Esophagus muscularis mucosa (tissue), 4 donors: Measurements from ENCODE around the gene E2F4.

ENCODE experiments used
- EP300 ChIP-seq: sonication (generic); formaldehyde crosslinking; IDR thresholded peaks from one replicate; pipeline ENCODE4 v1.6.1; 2017; ENCODE audit warnings: antibody characterized with exemption
- POLR2A ChIP-seq: fragments of 450-650 bp; IDR thresholded peaks from one replicate; pipeline ENCODE4 v1.6.1; 2017; ENCODE audit warnings: antibody characterized with exemption, moderate library complexity, mild to moderate bottlenecking, low read depth
- TF ChIP-seq, protein P1 (sequence below), 3 experiments: fragments of 200-600 bp in 2 of 3; fragments of 450-650 bp in 1 of 3; sonication (generic) in 2 of 3; IDR thresholded peaks; one replicate each; pipeline ENCODE4 v1.5.1; 2017 to 2019; ENCODE audit warnings: antibody characterized with exemption in 3 of 3, mild to moderate bottlenecking in 2 of 3, moderate library complexity in 1 of 3

DNA sequence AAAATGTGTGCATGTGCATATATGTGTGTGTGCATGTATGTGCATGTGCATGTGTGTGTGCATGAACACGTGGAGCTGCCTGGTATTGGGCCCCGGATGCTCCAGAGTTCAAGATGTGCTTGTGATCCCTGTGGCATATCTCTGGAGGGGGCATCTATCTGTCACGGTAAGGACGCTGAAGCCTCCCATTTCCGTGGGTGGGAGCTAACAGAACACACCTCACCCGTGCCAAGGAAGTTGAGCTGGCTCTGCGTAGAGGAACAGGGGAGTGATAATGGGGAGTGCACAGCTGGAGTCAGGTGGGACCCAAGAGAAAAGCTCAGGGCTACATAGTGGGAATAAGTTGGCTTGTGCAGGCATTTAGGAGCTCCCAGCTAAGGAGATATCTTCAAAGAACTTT is 19.7 kb downstream of the E2F4 start:
- TF ChIP-seq POLR2A (no peak), EP300 (no peak)
- TF ChIP-seq, protein P1, sequence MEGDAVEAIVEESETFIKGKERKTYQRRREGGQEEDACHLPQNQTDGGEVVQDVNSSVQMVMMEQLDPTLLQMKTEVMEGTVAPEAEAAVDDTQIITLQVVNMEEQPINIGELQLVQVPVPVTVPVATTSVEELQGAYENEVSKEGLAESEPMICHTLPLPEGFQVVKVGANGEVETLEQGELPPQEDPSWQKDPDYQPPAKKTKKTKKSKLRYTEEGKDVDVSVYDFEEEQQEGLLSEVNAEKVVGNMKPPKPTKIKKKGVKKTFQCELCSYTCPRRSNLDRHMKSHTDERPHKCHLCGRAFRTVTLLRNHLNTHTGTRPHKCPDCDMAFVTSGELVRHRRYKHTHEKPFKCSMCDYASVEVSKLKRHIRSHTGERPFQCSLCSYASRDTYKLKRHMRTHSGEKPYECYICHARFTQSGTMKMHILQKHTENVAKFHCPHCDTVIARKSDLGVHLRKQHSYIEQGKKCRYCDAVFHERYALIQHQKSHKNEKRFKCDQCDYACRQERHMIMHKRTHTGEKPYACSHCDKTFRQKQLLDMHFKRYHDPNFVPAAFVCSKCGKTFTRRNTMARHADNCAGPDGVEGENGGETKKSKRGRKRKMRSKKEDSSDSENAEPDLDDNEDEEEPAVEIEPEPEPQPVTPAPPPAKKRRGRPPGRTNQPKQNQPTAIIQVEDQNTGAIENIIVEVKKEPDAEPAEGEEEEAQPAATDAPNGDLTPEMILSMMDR (IDR thresholded peaks at IDR 0.05) = no peak
